Muscle layer of colon (tissue), 2 donors: Measurements from ENCODE around the gene GPRIN3.

Experiments used
- H3K27ac ChIP-seq: one replicate; pipeline ENCODE4 v1.7.0; 2013; ENCODE audit warnings: low read depth, mild to moderate bottlenecking, low read length, moderate library complexity
- H3K27me3 ChIP-seq, 2 donors: one replicate each; pipeline ENCODE4 v1.7.0; 2013; ENCODE audit warnings: low read length in 2 of 2, mild to moderate bottlenecking in 2 of 2; ENCODE audit not compliant: insufficient read depth in 2 of 2, control insufficient read depth in 1 of 2
- H3K36me3 ChIP-seq: one replicate; pipeline ENCODE4 v1.7.0; 2013; ENCODE audit warnings: mild to moderate bottlenecking, low read length; ENCODE audit not compliant: insufficient read depth
- H3K4me1 ChIP-seq: one replicate; pipeline ENCODE4 v1.7.0; 2013; ENCODE audit warnings: mild to moderate bottlenecking, low read length; ENCODE audit not compliant: insufficient read depth
- H3K4me3 ChIP-seq, 2 donors: one replicate each; pipeline ENCODE4 v1.7.0; 2013; ENCODE audit warnings: low read length in 2 of 2, low read depth in 1 of 2, mild to moderate bottlenecking in 1 of 2, moderate library complexity in 1 of 2
- H3K9ac ChIP-seq: one replicate; pipeline ENCODE4 v1.7.0; 2013; ENCODE audit warnings: low read length
- H3K9me3 ChIP-seq: one replicate; pipeline ENCODE4 v1.7.0; 2013; ENCODE audit warnings: mild to moderate bottlenecking, low read length
- donor health status: abdominal sarcoma.
- donor health status: Adenocarcinoma of cecum.

The GPRIN3 gene

DNA sequence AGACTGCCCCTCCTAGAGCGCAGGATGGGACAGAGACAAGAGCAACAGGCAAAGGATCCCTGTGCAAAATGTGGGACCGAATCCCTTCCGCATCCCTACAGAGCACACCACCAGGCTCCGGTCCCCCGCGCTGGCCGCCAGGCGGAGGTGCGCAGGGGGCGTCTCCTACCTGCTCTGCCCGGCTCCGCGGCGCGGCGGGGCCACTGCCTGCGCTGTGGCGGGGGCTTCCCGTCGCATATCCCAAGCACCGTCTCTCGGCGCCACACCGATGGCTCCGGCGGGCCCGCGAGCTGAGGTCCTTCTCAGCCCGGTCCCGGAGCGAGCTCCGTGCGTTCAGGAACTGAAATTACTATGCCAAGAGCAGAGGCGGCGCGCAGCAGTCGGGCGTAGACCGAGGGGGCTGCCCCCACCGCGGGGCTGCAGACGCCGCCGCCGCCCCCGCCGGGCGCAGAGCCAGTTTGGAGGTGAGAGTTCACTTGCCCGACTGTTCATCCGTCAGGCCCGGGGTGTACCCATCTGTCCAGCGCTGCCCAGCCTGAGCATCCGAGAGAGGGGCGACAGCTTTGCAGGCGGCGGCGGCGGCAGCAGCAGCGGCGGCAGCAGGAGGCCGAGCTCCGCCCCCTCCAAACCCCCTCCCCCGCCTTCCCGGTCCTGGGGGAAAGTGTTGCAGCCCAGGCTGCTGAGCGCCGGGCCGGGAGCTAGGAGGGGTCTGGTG is at the start of gene GPRIN3:
Gene GPRIN3 (minus strand): TSS at position 355 of the 715 bp plus-strand sequence. CDS start 57,690 bp downstream, outside the sequence.
- Histone ChIP-seq H3K9me3 (no peaks in the 10 kb centered on the region), H3K4me1 (no peaks in the 10 kb centered on the region), H3K4me3 (peak within 1 kb of the TSS; percentile 53 to 61), H3K9ac (no peak within 1 kb of the TSS), H3K36me3 (no peaks in the 10 kb centered on the region), H3K27ac (no peak within 1 kb of the TSS), H3K27me3 (no peaks in the 10 kb centered on the region)

GRCh38 chr4:89357340-89357739 is 49.7 kb upstream of the GPRIN3 start:
- no peaks in the 10 kb centered on the region for H3K4me1 ChIP-seq
- no peak overlapping the region for H3K4me3 ChIP-seq
- H3K27ac ChIP-seq: no peak overlapping the region
- H3K36me3 ChIP-seq: no peaks in the 10 kb centered on the region
- no peaks in the 10 kb centered on the region for H3K27me3 ChIP-seq
- H3K9ac ChIP-seq: no peak overlapping the region
- H3K9me3 ChIP-seq: no peaks in the 10 kb centered on the region

- no peak overlapping the region for H3K27ac ChIP-seq
- no peak overlapping the region for H3K4me3 ChIP-seq
- no peaks in the 10 kb centered on the region for H3K9me3 ChIP-seq
- H3K4me1 ChIP-seq: no peaks in the 10 kb centered on the region
- no peak overlapping the region for H3K9ac ChIP-seq
- no peaks in the 10 kb centered on the region for H3K36me3 ChIP-seq
- H3K27me3 ChIP-seq: no peaks in the 10 kb centered on the region
These were observed 48.5 kb upstream of the GPRIN3 start for GRCh38 chr4:89356086-89356485.

DNA sequence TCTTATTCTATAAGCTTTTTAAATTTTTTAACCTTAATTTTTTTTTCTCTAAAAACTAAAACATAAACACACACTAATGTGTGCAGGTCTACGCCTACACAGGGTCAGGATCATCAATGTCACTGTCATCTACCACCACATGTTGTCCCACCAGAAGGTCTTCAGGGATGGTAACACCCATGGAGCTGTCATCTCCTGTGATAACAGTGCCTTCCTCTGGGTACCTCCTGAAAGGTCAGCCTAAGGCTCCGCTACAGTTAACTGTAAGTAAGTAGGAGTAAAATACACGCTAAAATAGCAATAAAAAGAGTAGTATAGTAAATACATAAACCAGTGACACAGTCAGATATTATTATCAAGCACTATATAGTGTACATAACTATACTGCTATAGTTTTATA is 45.9 kb upstream of the GPRIN3 start:
- Histone ChIP-seq H3K27me3 (no peaks in the 10 kb centered on the region), H3K9me3 (no peaks in the 10 kb centered on the region), H3K4me1 (no peaks in the 10 kb centered on the region), H3K36me3 (no peaks in the 10 kb centered on the region), H3K4me3 (no peak overlapping the region), H3K27ac (no peak overlapping the region), H3K9ac (no peak overlapping the region)

GRCh38 chr4:89352541-89352940 is 44.9 kb upstream of the GPRIN3 start:
- no peaks in the 10 kb centered on the region for H3K4me1 ChIP-seq
- H3K9ac ChIP-seq: no peak overlapping the region

GRCh38 chr4:89351201-89351600 is 43.6 kb upstream of the GPRIN3 start:
- Histone ChIP-seq H3K4me1 (no peaks in the 10 kb centered on the region), H3K27me3 (no peaks in the 10 kb centered on the region), H3K27ac (no peak overlapping the region), H3K9ac (no peak overlapping the region), H3K4me3 (no peak overlapping the region), H3K36me3 (no peaks in the 10 kb centered on the region), H3K9me3 (no peaks in the 10 kb centered on the region)

More at GRCh38 chr4:89352541-89352940, 44.9 kb upstream of the GPRIN3 start:
- H3K9me3 ChIP-seq: no peaks in the 10 kb centered on the region
- H3K27ac ChIP-seq: no peak overlapping the region
- H3K4me3 ChIP-seq: no peak overlapping the region
- no peaks in the 10 kb centered on the region for H3K36me3 ChIP-seq
- no peaks in the 10 kb centered on the region for H3K27me3 ChIP-seq

DNA sequence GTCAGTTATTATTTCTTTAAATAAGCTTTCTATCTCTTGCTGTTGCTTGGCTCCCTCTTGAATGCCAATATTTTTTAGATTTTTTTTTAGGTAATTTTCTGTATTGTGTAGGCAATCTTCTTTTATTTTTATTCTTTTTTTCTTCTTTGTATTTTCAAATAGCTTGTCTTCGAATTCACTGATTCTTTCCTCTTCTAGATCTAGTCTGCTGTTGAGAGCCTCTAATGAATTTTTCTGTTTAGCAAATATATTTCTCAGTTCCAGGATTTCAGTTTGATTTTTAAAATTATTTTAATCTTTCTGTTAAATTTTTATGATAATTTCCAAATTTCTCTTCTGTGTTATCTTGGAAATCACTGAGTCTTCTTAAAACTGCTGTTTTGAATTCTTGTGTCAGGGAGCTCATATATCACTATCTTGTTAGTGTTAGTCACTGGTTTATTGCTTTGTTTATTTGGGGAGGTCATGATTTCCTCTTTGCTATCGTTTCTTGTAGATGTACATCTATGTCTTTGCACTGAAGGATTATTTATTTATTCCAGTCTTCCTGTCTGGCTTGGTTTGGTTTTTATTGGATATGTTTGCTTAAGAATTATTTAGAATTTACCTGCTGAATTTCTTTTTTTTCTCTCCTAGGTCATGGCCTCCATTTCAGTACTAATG is 39.9 kb upstream of the GPRIN3 start:
- no peak overlapping the region for H3K9ac ChIP-seq
- H3K27me3 ChIP-seq: no peaks in the 10 kb centered on the region
- H3K27ac ChIP-seq: no peak overlapping the region

DNA sequence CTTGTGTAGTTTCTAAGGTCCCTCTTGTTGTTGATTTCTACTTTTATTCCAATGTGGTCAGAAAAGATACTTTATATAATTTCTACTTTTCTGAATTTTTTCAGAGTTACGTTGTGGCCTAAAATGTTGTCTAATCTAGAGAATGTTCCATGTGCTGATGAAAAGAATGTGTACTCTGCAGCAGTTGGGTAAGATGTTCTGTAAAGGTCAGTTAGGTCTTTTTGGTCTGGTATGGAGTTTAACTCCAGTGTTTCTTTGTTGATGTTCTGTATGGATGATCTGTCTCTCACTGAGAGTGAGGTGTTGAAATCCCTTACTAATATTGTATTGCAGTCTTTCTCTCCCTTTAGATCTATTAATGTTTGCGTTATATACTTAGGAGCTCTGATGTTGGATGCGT is 37.0 kb upstream of the GPRIN3 start:
- H3K27ac ChIP-seq: no peak overlapping the region
- H3K9me3 ChIP-seq: no peaks in the 10 kb centered on the region
- no peak overlapping the region for H3K4me3 ChIP-seq
- no peaks in the 10 kb centered on the region for H3K36me3 ChIP-seq
- H3K9ac ChIP-seq: no peak overlapping the region
- no peaks in the 10 kb centered on the region for H3K27me3 ChIP-seq
- H3K4me1 ChIP-seq: no peaks in the 10 kb centered on the region

More for the DNA sequence above, 39.9 kb upstream of the GPRIN3 start:
- H3K9me3 ChIP-seq: no peaks in the 10 kb centered on the region
- no peak overlapping the region for H3K4me3 ChIP-seq
- no peaks in the 10 kb centered on the region for H3K4me1 ChIP-seq
- H3K36me3 ChIP-seq: no peaks in the 10 kb centered on the region

GRCh38 chr4:89338206-89338605 is 30.6 kb upstream of the GPRIN3 start:
- Histone ChIP-seq H3K27ac (no peak overlapping the region), H3K4me3 (no peak overlapping the region), H3K9ac (no peak overlapping the region), H3K36me3 (no peaks in the 10 kb centered on the region), H3K27me3 (no peaks in the 10 kb centered on the region), H3K4me1 (no peaks in the 10 kb centered on the region), H3K9me3 (no peaks in the 10 kb centered on the region)

GRCh38 chr4:89337681-89338080 is 30.1 kb upstream of the GPRIN3 start:
- no peak overlapping the region for H3K27ac ChIP-seq

DNA sequence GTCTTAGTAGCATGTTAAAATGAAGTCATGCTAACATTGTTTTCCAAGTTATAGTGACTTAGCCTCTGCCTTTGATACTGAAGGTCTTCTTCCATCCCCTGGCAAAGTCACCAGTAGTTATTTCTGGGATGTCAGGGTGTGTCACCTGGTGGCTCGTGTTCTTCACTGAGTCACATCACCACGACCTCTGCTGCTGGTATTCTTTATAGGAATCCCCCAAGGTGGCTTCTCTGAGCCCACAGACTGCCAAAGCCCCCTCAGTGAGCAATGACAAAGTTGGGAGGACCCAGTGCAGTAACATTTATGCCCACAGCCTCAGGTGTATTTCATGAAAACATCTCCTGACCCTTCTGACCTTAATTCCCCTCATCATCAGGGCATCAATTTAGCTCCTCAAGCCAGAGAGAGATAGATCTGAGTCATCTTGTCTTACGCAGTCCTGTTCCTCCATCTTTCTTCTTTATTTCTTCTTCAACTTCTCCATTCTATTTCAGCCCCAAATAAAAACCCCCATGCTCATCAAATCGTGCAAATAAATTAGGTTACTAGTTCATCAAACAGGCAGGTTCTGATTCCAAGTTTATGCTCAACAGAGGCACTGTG is 29.3 kb upstream of the GPRIN3 start:
- Histone ChIP-seq H3K27me3 (no peaks in the 10 kb centered on the region), H3K4me1 (no peaks in the 10 kb centered on the region), H3K4me3 (no peak overlapping the region), H3K36me3 (no peaks in the 10 kb centered on the region), H3K27ac (no peak overlapping the region), H3K9ac (no peak overlapping the region), H3K9me3 (no peaks in the 10 kb centered on the region)

More at GRCh38 chr4:89337681-89338080, 30.1 kb upstream of the GPRIN3 start:
- H3K27me3 ChIP-seq: no peaks in the 10 kb centered on the region
- no peak overlapping the region for H3K4me3 ChIP-seq
- H3K9me3 ChIP-seq: no peaks in the 10 kb centered on the region
- no peaks in the 10 kb centered on the region for H3K36me3 ChIP-seq
- no peaks in the 10 kb centered on the region for H3K4me1 ChIP-seq
- H3K9ac ChIP-seq: no peak overlapping the region
